HEK293T (cell line): ENCODE measurements around the gene NRP1.
A peak's percentile ranks its signal among the peaks of the same experiment; 100 is the strongest.

Experiments
- CTCF ChIA-PET: fragments of 350-600 bp; formaldehyde crosslinking; extraction: SDS; loops from one replicate; lab custom pipeline; 2021; ENCODE audit warnings: antibody characterized with exemption, inconsistent platforms; lab: Yijun Ruan, JAX
- POLR2A ChIA-PET: fragments of 350-600 bp; formaldehyde crosslinking; extraction: SDS; loops from one replicate; lab custom pipeline; 2020; ENCODE audit warnings: antibody characterized with exemption, inconsistent platforms; lab: Yijun Ruan, JAX
- DNase-seq: peaks from one replicate; pipeline ENCODE4 v3.0.0; 2012; ENCODE audit warnings: mixed read lengths; ENCODE audit errors: extremely low spot score
- ARNT ChIP-seq: fragments of 450-650 bp; IDR thresholded peaks from 2 replicates; pipeline ENCODE4 v1.6.1; 2017; ENCODE audit warnings: mild to moderate bottlenecking
- BHLHE40 ChIP-seq: fragments of 450-650 bp; IDR thresholded peaks from 2 replicates; pipeline ENCODE4 v1.6.1; 2016; ENCODE audit warnings: mild to moderate bottlenecking, moderate library complexity, borderline replicate concordance
- CTBP1 ChIP-seq: fragments of 450-650 bp; IDR thresholded peaks from 2 replicates; pipeline ENCODE4 v1.6.1; 2016; ENCODE audit warnings: borderline replicate concordance
- ELF4 ChIP-seq: fragments of 450-650 bp; IDR thresholded peaks from 2 replicates; pipeline ENCODE4 v1.6.1; 2017; ENCODE audit warnings: antibody characterized with exemption
- FOXA1 ChIP-seq: fragments of 450-650 bp; IDR thresholded peaks from 2 replicates; pipeline ENCODE4 v1.6.1; 2016; ENCODE audit warnings: mild to moderate bottlenecking
- FOXK2 ChIP-seq: fragments of 450-650 bp; IDR thresholded peaks from 2 replicates; pipeline ENCODE4 v1.6.1; 2016; ENCODE audit warnings: mild to moderate bottlenecking
- FOXM1 ChIP-seq: fragments of 450-650 bp; IDR thresholded peaks from 2 replicates; pipeline ENCODE4 v1.6.1; 2017; ENCODE audit warnings: mild to moderate bottlenecking, borderline replicate concordance
- HDGF ChIP-seq: fragments of 450-650 bp; IDR thresholded peaks from 2 replicates; pipeline ENCODE4 v1.6.1; 2017; ENCODE audit warnings: antibody characterized with exemption, borderline replicate concordance
- L3MBTL2 ChIP-seq: fragments of 450-650 bp; conservative IDR thresholded peaks from 2 replicates; pipeline ENCODE4 v1.6.1; 2016; ENCODE audit warnings: mild to moderate bottlenecking
- LEF1 ChIP-seq: fragments of 450-650 bp; IDR thresholded peaks from 2 replicates; pipeline ENCODE4 v1.6.1; 2017; ENCODE audit warnings: mild to moderate bottlenecking, borderline replicate concordance
- NFRKB ChIP-seq: fragments of 450-650 bp; IDR thresholded peaks from 2 replicates; pipeline ENCODE4 v1.6.1; 2016; ENCODE audit warnings: mild to moderate bottlenecking, moderate library complexity
- SP1 ChIP-seq: fragments of 450-650 bp; IDR thresholded peaks from 2 replicates; pipeline ENCODE4 v1.6.1; 2017
- SUZ12 ChIP-seq: fragments of 450-650 bp; IDR thresholded peaks from 2 replicates; pipeline ENCODE4 v1.6.1; 2016; ENCODE audit warnings: mild to moderate bottlenecking
- TARDBP ChIP-seq: fragments of 450-650 bp; IDR thresholded peaks from 2 replicates; pipeline ENCODE4 v1.6.1; 2016
- ZNF384 ChIP-seq: fragments of 450-650 bp; IDR thresholded peaks from 2 replicates; pipeline ENCODE4 v1.6.1; 2016
- TF ChIP-seq, protein P1 (sequence below): fragments of 450-650 bp; IDR thresholded peaks from 2 replicates; pipeline ENCODE4 v1.6.1; 2016

The NRP1 gene

DNA sequence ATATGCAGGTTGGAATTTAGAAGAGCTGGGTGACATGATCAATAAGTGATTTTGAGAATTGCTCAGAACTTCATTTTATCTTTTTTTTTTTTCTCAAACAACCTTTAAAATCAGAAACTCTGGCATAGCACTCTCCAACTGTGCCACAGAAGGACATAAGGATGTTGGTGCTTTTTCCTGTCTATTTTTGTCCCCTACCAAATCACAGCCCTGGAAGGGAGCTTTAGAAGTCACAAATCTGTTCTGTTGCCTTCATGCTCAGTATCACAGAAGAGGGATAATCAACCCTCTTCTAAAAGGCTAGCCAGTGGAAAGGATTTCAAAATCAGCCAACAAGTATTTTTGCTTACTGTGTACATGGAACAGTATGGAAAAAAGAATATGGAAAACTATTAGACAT, 14.8 kb upstream of the NRP1 start:
- ChIA-PET POLR2A (no interaction called here), CTCF (interaction anchor here (1.0 kb wide), 1 partner anchor 138 kb away, joined by 4 read pairs; no protein-coding TSS in a partner anchor)
- TF ChIP-seq FOXM1: no peak
- no peak for TF ChIP-seq L3MBTL2
- TF ChIP-seq FOXA1: no peak
- DNase-seq: no peak

DNA sequence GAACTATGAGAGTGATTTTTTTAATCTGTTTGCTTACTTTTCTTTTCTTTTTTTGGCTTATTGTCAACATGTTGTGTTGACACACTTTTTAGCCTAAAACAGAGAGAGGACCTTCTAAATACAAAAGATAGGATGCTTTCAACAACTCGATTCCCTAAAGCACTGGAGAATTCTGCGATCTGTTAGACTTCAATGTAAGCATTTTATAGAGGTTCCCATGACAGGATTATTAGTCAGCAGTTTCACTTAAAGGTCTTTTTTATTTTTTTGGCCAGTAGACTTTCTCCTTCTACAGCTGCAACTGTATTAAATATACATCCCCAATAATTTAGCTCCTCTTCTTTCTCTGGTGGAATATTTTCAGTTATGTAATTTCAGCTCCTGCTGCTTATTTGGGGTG, 12.7 kb upstream of the NRP1 start:
- TF ChIP-seq ZNF384: no peak
- no peak for TF ChIP-seq TARDBP
- TF ChIP-seq FOXK2: no peak
- no peak for TF ChIP-seq L3MBTL2
- no peak for TF ChIP-seq FOXM1
- TF ChIP-seq ARNT: no peak
- TF ChIP-seq BHLHE40: no peak
- TF ChIP-seq ELF4: no peak
- TF ChIP-seq SUZ12: no peak
- TF ChIP-seq NFRKB: no peak
- TF ChIP-seq LEF1: no peak
- TF ChIP-seq HDGF: no peak
- no peak for TF ChIP-seq SP1
- TF ChIP-seq FOXA1: no peak
- TF ChIP-seq, protein P1, sequence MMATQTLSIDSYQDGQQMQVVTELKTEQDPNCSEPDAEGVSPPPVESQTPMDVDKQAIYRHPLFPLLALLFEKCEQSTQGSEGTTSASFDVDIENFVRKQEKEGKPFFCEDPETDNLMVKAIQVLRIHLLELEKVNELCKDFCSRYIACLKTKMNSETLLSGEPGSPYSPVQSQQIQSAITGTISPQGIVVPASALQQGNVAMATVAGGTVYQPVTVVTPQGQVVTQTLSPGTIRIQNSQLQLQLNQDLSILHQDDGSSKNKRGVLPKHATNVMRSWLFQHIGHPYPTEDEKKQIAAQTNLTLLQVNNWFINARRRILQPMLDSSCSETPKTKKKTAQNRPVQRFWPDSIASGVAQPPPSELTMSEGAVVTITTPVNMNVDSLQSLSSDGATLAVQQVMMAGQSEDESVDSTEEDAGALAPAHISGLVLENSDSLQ: no peak
- no peak for TF ChIP-seq CTBP1
- no peak for DNase-seq
- POLR2A ChIA-PET: interaction anchor here (0.6 kb wide), 1 partner anchor 12 kb away, joined by 3 read pairs; no protein-coding TSS in a partner anchor
- CTCF ChIA-PET: no interaction called here

DNA sequence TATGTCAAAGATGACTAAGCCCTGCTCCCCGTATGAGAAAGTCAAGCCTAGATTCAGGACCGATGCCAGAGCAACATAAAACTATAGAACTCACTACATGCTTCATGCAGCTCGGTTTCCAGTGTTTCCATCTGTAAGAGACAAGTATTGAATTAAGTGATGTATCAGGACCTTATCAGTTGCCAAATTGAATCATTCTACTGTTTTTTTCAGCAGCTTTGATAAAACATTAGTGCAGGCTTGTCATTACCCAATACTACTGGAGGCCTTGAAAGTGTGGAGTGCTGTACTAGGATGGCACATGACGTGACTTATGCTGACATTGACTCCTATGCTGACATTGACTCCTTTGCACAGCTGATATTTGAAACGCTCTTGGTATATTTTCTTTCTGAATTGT, 10.8 kb upstream of the NRP1 start:
- POLR2A ChIA-PET: interaction anchor here (1.2 kb wide), 1 partner anchor 12 kb away, joined by 3 read pairs; no protein-coding TSS in a partner anchor
- CTCF ChIA-PET: no interaction called here
- no peak for DNase-seq
- TF ChIP-seq TARDBP: no peak
- no peak for TF ChIP-seq SUZ12
- TF ChIP-seq SP1: no peak
- TF ChIP-seq BHLHE40: no peak

DNA sequence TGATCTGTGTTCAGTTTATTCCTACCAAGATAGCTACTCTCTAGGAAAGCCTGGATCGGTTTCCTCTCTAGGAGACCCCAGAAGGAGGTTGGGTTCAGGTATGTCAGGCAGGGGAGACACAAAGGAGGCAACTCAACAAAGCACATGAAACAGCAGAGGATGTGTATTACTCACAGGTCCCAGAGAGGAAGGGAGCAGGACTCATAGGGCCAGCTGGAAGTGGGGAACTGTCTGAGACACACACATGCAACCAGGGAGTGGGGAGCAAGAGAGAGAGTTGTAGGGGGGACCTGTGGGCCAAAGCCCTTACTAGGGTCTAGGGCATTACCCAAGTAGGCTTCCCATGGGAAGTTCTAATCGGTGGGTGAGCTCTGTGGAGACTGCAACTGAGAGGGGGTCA, 10.2 kb upstream of the NRP1 start:
- POLR2A ChIA-PET: interaction anchor here (1.2 kb wide), 1 partner anchor 12 kb away, joined by 3 read pairs; no protein-coding TSS in a partner anchor
- no peak for TF ChIP-seq FOXM1
- no peak for TF ChIP-seq SUZ12
- no peak for TF ChIP-seq LEF1
- TF ChIP-seq CTBP1: no peak
- no peak for TF ChIP-seq FOXK2
- CTCF ChIA-PET: no interaction called here
- DNase-seq: no peak

DNA sequence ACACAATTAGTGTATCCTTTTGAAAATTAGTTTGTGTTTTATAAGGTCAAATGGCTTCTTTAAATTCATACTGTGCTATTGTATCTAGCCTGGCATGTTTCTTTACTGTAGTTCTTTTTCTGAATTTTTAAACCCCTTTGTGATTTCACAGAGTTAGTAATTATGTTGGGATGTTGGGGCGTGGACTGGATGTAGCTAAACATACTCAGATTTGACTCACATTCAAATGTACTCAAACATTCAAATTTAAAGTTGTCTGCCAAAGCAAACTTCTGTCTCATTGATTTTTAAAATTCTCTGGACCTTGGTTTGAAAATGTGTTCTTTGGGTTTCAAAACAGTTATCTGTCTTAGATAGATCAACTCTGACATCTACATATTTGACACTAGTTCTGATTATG, 7.2 kb upstream of the NRP1 start:
- TF ChIP-seq ELF4 (no peak), SUZ12 (no peak), CTBP1 (no peak), FOXK2 (no peak), NFRKB (no peak)
- no peak for DNase-seq
- ChIA-PET POLR2A (no interaction called here), CTCF (no interaction called here)

DNA sequence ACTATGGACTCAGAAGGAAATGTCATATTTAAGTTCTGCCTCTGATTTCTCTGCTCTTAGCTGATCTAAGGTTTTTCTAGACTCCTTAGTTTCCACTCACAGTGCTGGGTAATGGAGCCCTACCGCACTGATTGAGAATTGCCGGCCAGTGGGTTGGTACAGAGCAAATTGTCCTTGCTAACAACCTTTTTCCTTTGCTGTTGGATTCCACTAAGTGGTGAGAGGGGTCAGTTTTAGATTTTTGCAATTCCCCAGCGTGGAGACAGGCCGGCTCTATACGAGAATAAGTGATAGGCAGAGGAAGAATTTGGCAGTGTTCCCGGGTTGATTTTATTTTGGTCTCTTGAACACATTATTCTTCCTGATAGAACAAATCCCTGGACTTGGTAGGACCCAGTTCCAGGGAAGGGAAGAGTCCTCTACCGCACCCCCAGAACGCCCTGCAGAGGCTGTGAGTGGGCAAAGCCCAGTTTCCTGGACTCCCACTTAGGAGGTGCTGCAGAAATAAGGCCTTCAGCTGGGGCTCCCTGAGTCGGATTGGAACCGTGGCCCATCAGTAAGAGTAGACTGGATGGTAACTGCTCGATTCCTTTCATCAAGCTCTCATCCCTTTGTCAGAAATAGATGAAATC, 3.0 kb upstream of the NRP1 start:
- DNase-seq: peak; percentile 18
- ChIA-PET CTCF (interaction anchor here (0.5 to 0.9 kb wide), 2 partner anchors 14 to 60 kb away, joined by 3 read pairs; no protein-coding TSS in a partner anchor), POLR2A (interaction anchor here (1.0 to 3.2 kb wide), 5 partner anchors 13 to 147 kb away, joined by 3 to 11 read pairs (median 6); no protein-coding TSS in a partner anchor)
- TF ChIP-seq ARNT: no peak
- no peak for TF ChIP-seq FOXA1
- TF ChIP-seq LEF1: no peak
- no peak for TF ChIP-seq L3MBTL2
- TF ChIP-seq, protein P1: no peak
- TF ChIP-seq ELF4: no peak
- no peak for TF ChIP-seq TARDBP
- TF ChIP-seq BHLHE40: no peak
- no peak for TF ChIP-seq FOXK2
- no peak for TF ChIP-seq SP1
- TF ChIP-seq SUZ12: no peak

DNA sequence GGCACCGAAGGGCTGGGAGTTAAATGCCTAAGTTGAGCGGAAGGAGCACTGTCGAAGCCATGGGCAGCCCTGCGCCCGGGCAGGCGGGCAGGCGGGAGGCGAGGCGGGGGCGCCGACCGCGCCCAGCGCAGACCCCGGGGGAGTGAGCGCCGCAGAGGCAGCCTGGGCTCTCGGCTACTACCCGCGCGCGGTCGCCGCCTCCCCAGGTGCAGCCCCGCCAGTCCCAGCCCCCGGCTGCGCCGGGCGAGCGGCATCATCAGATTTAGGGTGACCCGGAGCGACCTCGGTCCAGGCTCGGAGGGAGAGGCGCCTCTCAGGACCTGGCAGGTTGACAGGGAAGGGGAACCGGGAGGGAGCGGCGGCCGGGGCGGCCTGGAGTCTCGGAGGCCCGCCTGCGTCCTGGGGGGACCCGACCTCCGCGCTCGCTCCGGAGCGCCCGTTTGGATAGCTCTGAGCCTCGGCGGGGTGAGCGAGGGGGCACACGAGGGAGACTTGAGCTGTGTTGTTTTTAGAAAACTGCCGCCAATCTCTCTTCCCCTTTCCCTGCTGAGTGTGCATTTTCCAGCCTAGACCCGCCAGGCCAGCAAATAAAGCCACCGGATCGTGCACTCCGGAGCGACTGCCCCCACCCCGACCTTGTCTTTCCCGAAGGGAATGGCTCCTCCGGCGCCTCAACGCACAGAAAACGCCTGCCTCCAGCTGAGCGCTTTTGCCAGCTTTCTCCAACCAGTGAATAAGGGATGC, 2.3 kb upstream of the NRP1 start:
- POLR2A ChIA-PET: interaction anchor here (1.0 to 3.2 kb wide), 6 partner anchors 14 to 148 kb away, joined by 3 to 11 read pairs (median 6); no protein-coding TSS in a partner anchor
- TF ChIP-seq FOXA1 (no peak), L3MBTL2 (peak; percentile 43; the same call in 1 of the 2 replicates), SP1 (no peak)
- peak; percentile 37 for DNase-seq
- CTCF ChIA-PET: interaction anchor here (0.5 kb wide), 1 partner anchor 61 kb away, joined by 3 read pairs; no protein-coding TSS in a partner anchor
